Sigmoid colon (tissue), 7 donors: ENCODE data around the gene OSMR. TPM values are rescaled to one million over a fixed set of nuclear protein-coding genes. Genes with fewer than 3 reads are reported as not detected.

Source experiments
- polyA plus RNA-seq, 3 donors: library from polyadenylated mRNA; stranded (reverse); fragments of 200-250 nt; gene quantifications; one replicate each; pipeline ENCODE4 v1.2.3, GENCODE V29; 2013
- total RNA-seq, 4 donors: library from RNA; depleted of rRNA; stranded (reverse); fragments of >200 nt; gene quantifications; one replicate each; pipeline ENCODE4 v1.1.0, GENCODE V29; 2016
- donor health status: healthy with polysubstance abuse.
- donor health status: Bipolar disorder and iron deficiency.
- donor health status: healthy.

The OSMR gene
- total and polyA plus RNA-seq, 7 donors, result 0.60 to 65.3 (median 18.5) TPM

Other genes starting within 250 kb of the OSMR start
- 10 to 100 TPM; 32.8 to 50.1 (median 41.2) TPM for gene RICTOR, start 228.4 kb downstream of the OSMR start, total RNA-seq
- 1 to 10 TPM; 2.5 to 5.9 (median 3.6) TPM for gene RICTOR, start 228.4 kb downstream of the OSMR start, polyA plus RNA-seq